ENCODE data around the gene GALK1. TPM values are rescaled to one million over a fixed set of nuclear protein-coding genes. Genes with fewer than 3 reads are reported as not detected.

The GALK1 gene
- total and polyA plus RNA-seq, 2 of the 13 experiments (the other 11 are each of a cell fraction or from before 2014, with no cell fraction given) = 59.9 to 93.6 TPM

GRCh38 chr17:75763613-75764416 is 1.2 kb downstream of the GALK1 start (continued):
- TF ChIP-seq E2F5 (CRISPR knock-in tag; conservative IDR thresholded peaks at IDR 0.05) (no peak), E2F1 (CRISPR knock-in tag; IDR thresholded peaks at IDR 0.05) (0 out of 2 replicates have a peak, but pooled peaks have one; percentile 10), ZNF503 (CRISPR knock-in tag; IDR thresholded peaks at IDR 0.05) (no peak; the same call in 1 of the 2 replicates), MXD3 (CRISPR knock-in tag; IDR thresholded peaks at IDR 0.05) (0 out of 2 replicates have a peak, but pooled peaks have one; percentile 27), FOXA1 (IDR thresholded peaks at IDR 0.05) (no peak), FOXA1 (CRISPR knock-in tag; IDR thresholded peaks at IDR 0.05) (peak; percentile 22; the same call in 1 of the 2 replicates), ZNF691 (CRISPR knock-in tag; IDR thresholded peaks at IDR 0.05; ENCODE audit: borderline replicate concordance, low read depth) (peak; percentile 19; the same call in 1 of the 2 replicates), ZNF629 (CRISPR knock-in tag; conservative IDR thresholded peaks at IDR 0.05) (peak; percentile 84), TEF (CRISPR knock-in tag; IDR thresholded peaks at IDR 0.05) (no peak), HOXA3 (CRISPR knock-in tag; IDR thresholded peaks at IDR 0.05) (peak; percentile 64), FOXO1 (CRISPR knock-in tag; IDR thresholded peaks at IDR 0.05) (peak; percentile 79; the same call in 1 of the 2 replicates), TOE1 (CRISPR knock-in tag; IDR thresholded peaks at IDR 0.05) (no peak), GMEB2 (CRISPR knock-in tag; IDR thresholded peaks at IDR 0.05; ENCODE audit: low read depth) (no peak; the same call in 1 of the 2 replicates), ATF6 (CRISPR knock-in tag; conservative IDR thresholded peaks at IDR 0.05) (peak; percentile 85; the same call in 1 of the 2 replicates)

Measured in HepG2 (cell line).